Thoracic aorta (tissue), 2 donors: ENCODE data around the gene STX7. TPM values are rescaled to one million over a fixed set of nuclear protein-coding genes. Genes with fewer than 3 reads are reported as not detected.
"Not testable (repeated sequence)": the region's sequence is repeated elsewhere in the genome, so short reads cannot be mapped to it uniquely, and the experiment has no call there.

Experiments used
- ATAC-seq: fragments of 150-250 bp; one replicate; pipeline ENCODE4 v1.8.0; 2017; ENCODE audit warnings: low read depth; ENCODE audit not compliant: insufficient number of reproducible peaks, low FRiP score
- DNase-seq: peaks from one replicate; pipeline ENCODE4 v3.0.0-alpha.2; 2020; ENCODE audit warnings: low spot score
- H3K27ac ChIP-seq, 2 donors: fragments of 200-600 bp; sonication (generic); 1 replicate in 1 of 2; 2 replicates in 1 of 2; pipeline ENCODE4 v1.5.1; 2016; ENCODE audit warnings: mild to moderate bottlenecking in 2 of 2, moderate library complexity in 2 of 2
- H3K27me3 ChIP-seq: fragments of 200-600 bp; sonication (generic); replicated peaks from 2 replicates; pipeline ENCODE4 v1.6.0; 2016; ENCODE audit warnings: mild to moderate bottlenecking; ENCODE audit not compliant: insufficient read depth
- H3K36me3 ChIP-seq: fragments of 200-600 bp; sonication (generic); one replicate; pipeline ENCODE4 v1.5.1; 2016
- H3K4me1 ChIP-seq, 2 donors: fragments of 200-600 bp; sonication (generic); 1 replicate in 1 of 2; 2 replicates in 1 of 2; pipeline versions ENCODE4 v1.5.1 to v1.6.0; 2016; ENCODE audit warnings: low read depth in 2 of 2, mild to moderate bottlenecking in 1 of 2; ENCODE audit not compliant: control insufficient read depth in 1 of 2
- H3K4me3 ChIP-seq: fragments of 200-600 bp; sonication (generic); 2 replicates; pipeline ENCODE4 v1.5.1; 2016; ENCODE audit warnings: mild to moderate bottlenecking
- H3K9me3 ChIP-seq: fragments of 200-600 bp; sonication (generic); 2 replicates; pipeline ENCODE4 v1.5.1; 2016
- total RNA-seq, 2 donors: library from RNA; depleted of rRNA; stranded (reverse); fragments of >200 nt; gene quantifications; one replicate each; pipeline versions ENCODE4 v1.1.0 to v1.2.3, GENCODE V29; 2016
- TF ChIP-seq, protein P1 (sequence below): fragments of 200-600 bp; sonication (generic); IDR thresholded peaks from one replicate; pipeline ENCODE4 v1.5.1; 2019; ENCODE audit warnings: antibody characterized with exemption

The STX7 gene
- total RNA-seq, 2 donors from 2014 or later = 46.2 to 64.0 TPM

DNA sequence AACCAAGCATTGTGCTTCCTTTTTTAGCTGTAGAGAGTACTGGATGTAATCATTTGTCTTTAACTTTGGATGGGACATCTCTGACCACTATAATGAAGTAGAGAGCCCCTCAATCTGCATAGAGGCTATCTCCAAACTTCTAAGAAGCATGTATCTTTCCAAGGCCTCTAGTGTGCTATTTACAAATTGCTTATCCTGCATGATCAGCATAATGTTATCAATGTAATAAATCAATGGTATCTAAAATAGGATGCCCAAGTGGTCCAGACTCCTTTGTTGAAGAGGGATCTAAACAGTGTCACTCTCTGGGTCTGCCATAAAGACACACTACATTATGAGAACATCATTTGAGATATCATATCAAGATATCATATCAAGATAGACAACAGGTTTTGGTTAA lies 31.9 kb upstream of the STX7 start:
- H3K27me3 ChIP-seq = no peaks in the 10 kb centered on the region
- H3K9me3 ChIP-seq = no peaks in the 10 kb centered on the region
- no peak overlapping the region for H3K27ac ChIP-seq
- no peaks in the 10 kb centered on the region for H3K36me3 ChIP-seq
- TF ChIP-seq, protein P1, sequence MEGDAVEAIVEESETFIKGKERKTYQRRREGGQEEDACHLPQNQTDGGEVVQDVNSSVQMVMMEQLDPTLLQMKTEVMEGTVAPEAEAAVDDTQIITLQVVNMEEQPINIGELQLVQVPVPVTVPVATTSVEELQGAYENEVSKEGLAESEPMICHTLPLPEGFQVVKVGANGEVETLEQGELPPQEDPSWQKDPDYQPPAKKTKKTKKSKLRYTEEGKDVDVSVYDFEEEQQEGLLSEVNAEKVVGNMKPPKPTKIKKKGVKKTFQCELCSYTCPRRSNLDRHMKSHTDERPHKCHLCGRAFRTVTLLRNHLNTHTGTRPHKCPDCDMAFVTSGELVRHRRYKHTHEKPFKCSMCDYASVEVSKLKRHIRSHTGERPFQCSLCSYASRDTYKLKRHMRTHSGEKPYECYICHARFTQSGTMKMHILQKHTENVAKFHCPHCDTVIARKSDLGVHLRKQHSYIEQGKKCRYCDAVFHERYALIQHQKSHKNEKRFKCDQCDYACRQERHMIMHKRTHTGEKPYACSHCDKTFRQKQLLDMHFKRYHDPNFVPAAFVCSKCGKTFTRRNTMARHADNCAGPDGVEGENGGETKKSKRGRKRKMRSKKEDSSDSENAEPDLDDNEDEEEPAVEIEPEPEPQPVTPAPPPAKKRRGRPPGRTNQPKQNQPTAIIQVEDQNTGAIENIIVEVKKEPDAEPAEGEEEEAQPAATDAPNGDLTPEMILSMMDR = no peak
- H3K4me3 ChIP-seq = no peak overlapping the region
- DNase-seq (no peak), ATAC-seq (no peak)
- peaks cover 0 to 3% of the 10 kb centered on the region in 2 donors for H3K4me1 ChIP-seq

DNA sequence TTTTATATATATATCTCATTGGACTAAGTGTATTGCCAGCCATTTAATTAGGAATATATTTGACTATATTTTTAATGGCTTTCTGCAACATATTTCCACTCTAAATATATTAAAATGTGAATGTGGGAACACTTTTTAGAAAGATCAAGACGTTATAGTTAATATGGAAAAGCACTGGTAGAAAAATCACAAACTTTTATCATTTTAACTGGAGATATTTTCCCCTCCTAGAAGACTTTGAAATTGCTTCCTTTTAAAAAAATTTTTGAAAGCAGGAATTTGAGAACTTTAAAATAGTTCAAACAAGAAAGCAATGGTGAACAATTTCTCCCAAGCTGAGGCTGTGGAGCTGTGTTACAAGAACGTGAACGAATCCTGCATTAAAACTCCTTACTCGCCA lies 25.1 kb upstream of the STX7 start, which contains the start of gene TAAR9:
TAAR9 (plus strand) TSS at position 301 of the 400 bp plus-strand sequence; CDS start at position 314, 13 bp downstream.
- Histone ChIP-seq H3K27me3 (no peaks in the 10 kb centered on the region), H3K4me1 (peaks cover 3 to 8% of the 10 kb centered on the region in 2 donors), H3K4me3 (no peak within 1 kb of the TSS), H3K9me3 (no peaks in the 10 kb centered on the region), H3K27ac (no peak within 1 kb of the TSS), H3K36me3 (no peaks in the 10 kb centered on the region)
- ATAC-seq = no peak
- TF ChIP-seq, protein P1 = no peak
- no peak for DNase-seq

DNA sequence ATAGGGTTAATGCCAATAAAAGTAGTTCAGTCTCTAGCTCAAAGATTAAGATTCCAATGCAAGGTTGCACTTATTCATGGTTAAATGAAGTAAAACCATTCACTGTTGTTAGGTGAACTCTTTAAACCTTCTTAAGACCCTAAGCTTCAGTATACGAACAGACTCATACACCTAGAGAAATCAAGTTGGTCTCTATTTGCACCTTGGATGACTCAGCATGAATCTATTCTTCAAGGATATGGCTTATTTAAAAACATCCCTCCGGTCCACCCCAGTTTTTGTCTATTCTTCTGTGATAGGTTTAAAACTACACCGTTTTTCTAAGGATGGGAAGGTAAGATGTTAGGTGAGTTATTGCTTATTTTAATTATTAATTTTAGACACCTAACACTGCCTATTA lies 24.2 kb upstream of the STX7 start:
- TF ChIP-seq, protein P1 = no peak

DNA sequence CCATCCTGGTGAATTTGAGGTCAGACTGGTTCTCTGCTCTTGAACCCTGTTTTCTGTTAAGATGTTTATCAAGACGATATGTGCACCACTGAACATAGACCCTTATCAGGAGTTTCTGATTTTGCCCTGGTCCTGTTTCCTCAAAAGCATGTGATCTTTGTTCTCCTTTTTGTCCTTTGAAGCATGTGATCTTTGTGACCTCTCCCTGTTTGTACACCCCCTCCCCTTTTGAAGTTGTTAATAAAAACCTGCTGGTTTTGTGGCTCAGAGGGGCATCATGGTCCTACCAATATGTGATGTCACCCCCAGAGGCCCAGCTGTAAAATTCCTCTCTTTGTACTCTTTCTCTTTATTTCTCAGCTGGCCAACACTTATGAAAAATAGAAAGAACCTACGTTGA lies 21.6 kb upstream of the STX7 start:
- not testable (repeated sequence) for H3K9me3 ChIP-seq, H3K36me3 ChIP-seq, ATAC-seq, DNase-seq, H3K4me1 ChIP-seq, H3K4me3 ChIP-seq, H3K27me3 ChIP-seq, H3K27ac ChIP-seq

More for the DNA sequence above, 24.2 kb upstream of the STX7 start:
- H3K9me3 ChIP-seq = no peaks in the 10 kb centered on the region
- no peak for ATAC-seq
- H3K4me1 ChIP-seq = peaks cover 3 to 8% of the 10 kb centered on the region in 2 donors
- H3K27ac ChIP-seq = no peak overlapping the region
- H3K4me3 ChIP-seq = no peak overlapping the region
- no peaks in the 10 kb centered on the region for H3K27me3 ChIP-seq
- H3K36me3 ChIP-seq = no peaks in the 10 kb centered on the region
- no peak for DNase-seq

DNA sequence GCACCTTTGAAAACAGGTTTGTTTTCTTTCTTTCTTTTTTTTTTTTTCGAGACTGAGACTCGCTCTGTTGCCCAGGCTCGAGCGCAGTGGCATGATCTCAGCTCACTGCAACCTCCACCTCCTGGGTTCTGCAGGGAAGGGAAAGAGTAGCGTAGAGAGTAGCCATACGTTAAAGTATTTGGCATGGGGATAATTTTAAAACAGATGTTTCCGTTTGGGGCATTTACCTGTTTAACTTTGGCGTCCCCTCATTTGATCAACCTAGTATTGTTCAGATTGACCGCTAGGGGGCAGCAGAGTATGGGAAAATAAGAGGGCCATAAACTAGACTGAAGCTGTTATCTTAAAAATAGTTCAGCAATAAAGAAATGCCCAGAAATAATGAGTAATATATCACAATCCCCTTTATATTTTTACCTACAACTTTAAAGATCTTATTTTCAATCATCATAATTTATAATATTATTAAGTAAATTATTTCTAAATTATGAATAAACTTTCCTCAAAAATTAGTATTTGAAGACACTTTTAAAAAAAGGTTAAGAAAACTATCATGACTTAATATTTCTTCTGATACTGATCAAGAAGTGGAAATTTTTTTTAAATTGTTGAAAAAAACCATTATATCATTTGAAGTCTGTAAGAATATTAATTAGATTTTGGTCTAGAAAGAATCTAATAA lies 17.5 kb upstream of the STX7 start:
- no peaks in the 10 kb centered on the region for H3K4me1 ChIP-seq
- peak overlapping the region; percentile 62 for H3K4me3 ChIP-seq
- DNase-seq (no peak), ATAC-seq (peak; percentile 63)
- H3K9me3 ChIP-seq = no peaks in the 10 kb centered on the region
- no peak overlapping the region for H3K27ac ChIP-seq
- no peaks in the 10 kb centered on the region for H3K36me3 ChIP-seq
- TF ChIP-seq, protein P1 = peak; percentile 88
- H3K27me3 ChIP-seq = no peaks in the 10 kb centered on the region

DNA sequence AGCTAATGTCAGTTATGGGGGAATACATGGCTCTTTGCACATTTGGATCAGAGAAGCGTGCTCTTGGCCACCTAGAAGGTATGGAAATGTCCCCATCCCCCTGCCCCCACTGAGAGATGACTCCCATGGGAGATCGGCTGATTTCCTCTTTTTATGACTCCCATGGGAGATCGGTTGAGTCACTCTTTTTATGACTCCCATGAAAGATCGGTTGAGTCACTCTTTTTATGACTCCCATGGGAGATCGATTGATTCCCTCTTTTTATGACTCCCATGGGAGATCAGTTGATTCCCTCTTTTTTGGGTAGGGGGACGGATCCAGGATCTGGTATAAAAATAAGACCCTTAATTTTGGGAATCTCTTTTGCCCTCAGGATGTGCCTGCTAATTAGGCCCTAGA lies 14.9 kb upstream of the STX7 start:
- H3K27me3 ChIP-seq = no peaks in the 10 kb centered on the region
- ATAC-seq = no peak
- no peak overlapping the region for H3K4me3 ChIP-seq
- no peak for DNase-seq
- H3K4me1 ChIP-seq = no peaks in the 10 kb centered on the region
- no peaks in the 10 kb centered on the region for H3K9me3 ChIP-seq
- TF ChIP-seq, protein P1 = no peak
- H3K27ac ChIP-seq = no peak overlapping the region
- no peaks in the 10 kb centered on the region for H3K36me3 ChIP-seq
